Right atrium auricular region (tissue), 2 donors: Measurements from ENCODE around the gene MYO3B. TPM values are rescaled to one million over a fixed set of nuclear protein-coding genes. Genes with fewer than 3 reads are reported as not detected.

Experiments
- DNase-seq: peaks from one replicate; pipeline ENCODE4 v3.0.0-alpha.2; 2019; ENCODE audit warnings: low spot score
- H3K27ac ChIP-seq, 2 donors: fragments of 200-600 bp; sonication (generic); 1 replicate in 1 of 2; 2 replicates in 1 of 2; pipeline ENCODE4 v1.5.1; 2016 to 2019
- H3K27me3 ChIP-seq, 2 donors: fragments of 200-600 bp; sonication (generic); one replicate each; pipeline versions ENCODE4 v1.5.1 to v1.6.0; 2017 to 2019
- H3K36me3 ChIP-seq: fragments of 200-600 bp; sonication (generic); one replicate; pipeline ENCODE4 v1.5.1; 2016
- H3K4me1 ChIP-seq, 2 donors: fragments of 200-600 bp; sonication (generic); one replicate each; pipeline versions ENCODE4 v1.5.1 to v1.6.0; 2017 to 2019
- H3K4me3 ChIP-seq, 2 donors: fragments of 200-600 bp; sonication (generic); 1 replicate in 1 of 2; 2 replicates in 1 of 2; pipeline ENCODE4 v1.5.1; 2017 to 2019; ENCODE audit warnings: mild to moderate bottlenecking in 1 of 2, moderate library complexity in 1 of 2
- H3K9me3 ChIP-seq, 2 donors: fragments of 200-600 bp; sonication (generic); one replicate each; pipeline ENCODE4 v1.5.1; 2019
- CTCF ChIP-seq, 2 donors: fragments of 200-600 bp; sonication (generic); IDR thresholded peaks; one replicate each; pipeline ENCODE4 v1.5.1; 2019; ENCODE audit warnings: antibody characterized with exemption in 2 of 2
- total RNA-seq, 2 donors: library from RNA; depleted of rRNA; stranded (reverse); fragments of >200 nt; gene quantifications; one replicate each; pipeline ENCODE4 v1.1.0, GENCODE V29; 2016

Gene MYO3B
- total RNA-seq, 2 donors from 2014 or later: not detected

- no peaks in the 10 kb centered on the region for H3K27me3 ChIP-seq
- TF ChIP-seq CTCF (IDR thresholded peaks at IDR 0.05): no peak
- DNase-seq: no peak
- no peaks in the 10 kb centered on the region for H3K4me1 ChIP-seq
- no peaks in the 10 kb centered on the region for H3K9me3 ChIP-seq
- no peaks in the 10 kb centered on the region for H3K36me3 ChIP-seq
- H3K27ac ChIP-seq: no peak overlapping the region
- no peak overlapping the region for H3K4me3 ChIP-seq
Observed at GRCh38 chr2:170647741-170648436, 469.9 kb downstream of the MYO3B start.

DNA sequence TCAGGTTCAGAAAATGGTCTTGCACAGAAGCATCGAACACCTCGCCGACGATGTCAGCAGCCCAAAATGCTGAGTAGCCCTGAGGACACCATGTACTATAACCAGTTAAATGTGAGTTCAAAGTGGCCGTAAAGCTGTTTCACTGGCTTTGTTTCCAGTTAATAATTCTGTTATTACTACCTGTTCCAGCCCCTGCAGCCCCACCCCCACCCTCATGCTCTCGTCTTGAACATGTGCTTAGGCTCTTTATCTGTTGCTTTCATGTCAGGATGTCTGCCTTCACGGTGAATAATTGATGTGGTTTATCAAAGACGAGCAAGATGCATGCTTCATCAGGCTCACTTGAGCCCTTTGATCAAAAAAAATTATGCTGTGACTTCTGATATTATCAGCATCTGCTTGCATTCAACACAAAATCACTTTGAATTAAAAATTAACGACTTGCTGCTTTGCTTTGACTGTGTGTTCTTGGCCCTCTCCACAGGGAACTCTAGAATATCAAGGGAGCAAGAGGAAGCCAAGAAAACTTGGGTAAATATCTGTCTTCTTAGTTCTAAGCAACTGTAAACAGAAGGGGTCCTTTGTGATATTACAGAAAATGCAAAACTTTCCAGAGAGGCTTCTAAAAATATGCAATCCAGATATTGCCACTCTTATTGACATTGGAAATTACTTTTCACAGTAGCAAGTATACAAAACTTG lies 473.8 kb downstream of the MYO3B start:
- Histone ChIP-seq H3K27me3 (no peaks in the 10 kb centered on the region), H3K9me3 (no peaks in the 10 kb centered on the region), H3K4me1 (no peaks in the 10 kb centered on the region), H3K27ac (no peak overlapping the region), H3K4me3 (no peak overlapping the region), H3K36me3 (no peaks in the 10 kb centered on the region)
- no peak for TF ChIP-seq CTCF (IDR thresholded peaks at IDR 0.05)
- no peak for DNase-seq

DNA sequence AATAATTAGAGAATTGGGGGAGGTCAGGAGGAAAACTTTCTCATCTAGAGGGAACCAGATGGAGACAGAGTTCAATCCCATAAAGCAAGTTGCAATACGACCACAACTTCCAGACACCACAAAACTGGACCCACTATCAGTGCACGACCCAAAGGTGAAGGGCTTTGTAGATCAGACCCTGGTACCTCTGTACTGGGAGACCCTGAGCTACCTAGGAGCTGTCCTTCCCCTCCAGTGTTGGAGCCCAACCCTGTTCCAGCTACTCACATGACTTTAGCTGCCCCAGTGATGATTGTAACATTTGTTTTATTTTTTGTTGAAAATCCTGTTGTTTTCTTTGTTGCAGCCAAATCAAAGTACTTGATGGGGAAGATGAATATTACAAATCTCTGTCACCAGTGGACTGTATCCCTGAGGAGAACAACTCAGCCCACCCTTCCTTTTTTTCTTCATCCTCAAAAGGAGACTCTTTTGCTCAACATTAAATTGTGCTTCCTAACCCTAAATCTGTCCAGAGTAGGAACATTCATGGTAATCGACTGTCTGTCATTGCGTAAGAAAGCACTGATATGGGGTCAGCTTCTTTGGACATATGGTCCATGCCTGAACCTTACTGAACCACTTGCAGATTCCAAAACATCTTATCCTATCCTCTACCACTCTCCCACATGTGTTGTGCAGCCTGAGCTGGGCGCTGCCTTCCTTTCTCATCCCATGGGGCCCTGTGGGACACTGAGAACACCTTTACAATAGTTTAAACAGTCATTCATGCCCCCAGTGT lies 474.9 kb downstream of the MYO3B start:
- Histone ChIP-seq H3K36me3 (no peaks in the 10 kb centered on the region), H3K27me3 (no peaks in the 10 kb centered on the region), H3K9me3 (no peaks in the 10 kb centered on the region), H3K27ac (no peak overlapping the region), H3K4me3 (no peak overlapping the region), H3K4me1 (no peaks in the 10 kb centered on the region)
- DNase-seq: no peak
- no peak for TF ChIP-seq CTCF (IDR thresholded peaks at IDR 0.05)

DNA sequence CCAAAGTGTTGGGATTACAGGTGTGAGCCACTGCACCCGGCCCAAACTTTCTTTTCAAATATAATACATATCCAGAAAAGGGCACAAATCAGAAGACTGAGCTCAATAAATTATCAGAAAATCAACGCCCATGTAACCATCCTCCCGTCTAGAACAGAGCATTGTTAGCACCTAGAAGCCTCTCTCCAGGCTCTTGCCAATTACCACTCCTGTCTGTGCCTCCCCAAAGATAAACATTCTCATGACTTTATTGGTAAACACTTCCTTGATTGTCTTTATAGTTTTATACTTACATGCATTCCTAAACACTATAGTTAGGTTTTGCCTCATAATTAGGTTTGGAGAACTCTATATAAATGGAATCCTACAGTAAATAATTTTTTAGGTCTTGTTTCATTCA lies 478.7 kb downstream of the MYO3B start:
- no peaks in the 10 kb centered on the region for H3K4me1 ChIP-seq
- no peaks in the 10 kb centered on the region for H3K36me3 ChIP-seq

DNA sequence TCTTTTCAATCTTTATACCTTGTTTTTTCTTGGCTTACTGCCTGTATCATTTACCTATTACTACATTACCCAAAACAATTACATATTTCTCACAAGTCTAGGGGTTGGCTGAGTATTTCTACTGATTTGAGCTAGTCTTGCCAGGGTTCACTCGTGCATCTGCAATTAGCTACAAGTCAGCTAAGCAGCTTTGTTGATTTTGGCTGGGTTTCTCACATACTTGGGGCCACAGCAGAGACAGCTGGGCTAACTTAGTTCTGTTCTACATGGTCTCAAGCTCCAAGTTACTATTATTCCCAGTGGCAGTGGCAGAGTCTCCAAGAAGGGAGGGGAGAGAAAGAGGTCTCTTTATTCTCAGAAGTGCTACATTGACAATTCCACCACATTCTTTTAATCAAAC lies 482.5 kb downstream of the MYO3B start:
- H3K4me3 ChIP-seq: no peak overlapping the region
- DNase-seq: no peak
- TF ChIP-seq CTCF (IDR thresholded peaks at IDR 0.05): no peak

More for the DNA sequence above, 478.7 kb downstream of the MYO3B start:
- Histone ChIP-seq H3K9me3 (no peaks in the 10 kb centered on the region), H3K27ac (no peak overlapping the region), H3K4me3 (no peak overlapping the region), H3K27me3 (no peaks in the 10 kb centered on the region)
- TF ChIP-seq CTCF (IDR thresholded peaks at IDR 0.05): no peak
- DNase-seq: no peak

More for the DNA sequence above, 482.5 kb downstream of the MYO3B start:
- no peaks in the 10 kb centered on the region for H3K27me3 ChIP-seq
- H3K27ac ChIP-seq: no peak overlapping the region
- no peaks in the 10 kb centered on the region for H3K9me3 ChIP-seq
- H3K4me1 ChIP-seq: no peaks in the 10 kb centered on the region
- H3K36me3 ChIP-seq: no peaks in the 10 kb centered on the region
